IMR-90 (cell line): ENCODE measurements around the gene NSF. TPM values are rescaled to one million over a fixed set of nuclear protein-coding genes. Genes with fewer than 3 reads are reported as not detected.

Source experiments
- polyA plus RNA-seq, 3 experiments: library from polyadenylated mRNA; depleted of rRNA; stranded (reverse); fragments of >200 nt; gene quantifications; 2 replicates each; pipeline ENCODE4 v1.2.3, GENCODE V29; 2012; ENCODE audit warnings: low replicate concordance in 1 of 3
- total RNA-seq: library from RNA; depleted of rRNA; stranded (reverse); fragments of >200 nt; gene quantifications from 2 replicates; pipeline ENCODE4 v1.2.3, GENCODE V29; 2012; rRNA removed

Gene NSF
- total and polyA plus RNA-seq, 2 of the 4 experiments (the other 2 are of a cell fraction): 38.9 to 110 TPM

Other genes starting within 250 kb of the NSF start
- 4.8 and 5.0 TPM in 2 replicates for gene ARL17B, start 228.9 kb upstream of the NSF start, total RNA-seq
- gene ARL17B, start 228.9 kb upstream of the NSF start, polyA plus RNA-seq (2012; rRNA removed): 4.6 and 6.5 TPM in 2 replicates
- 3.1 and 3.2 TPM in 2 replicates for gene LRRC37A2, start 78.2 kb upstream of the NSF start, total RNA-seq
- gene LRRC37A2, start 78.2 kb upstream of the NSF start, polyA plus RNA-seq (2012; rRNA removed): 2.3 and 2.7 TPM in 2 replicates
- 1.4 and 2.2 TPM in 2 replicates for gene ARL17A, start 11.0 kb upstream of the NSF start, total RNA-seq
- 7.9 and 8.5 TPM in 2 replicates for gene ARL17A, start 11.0 kb upstream of the NSF start, polyA plus RNA-seq (2012; rRNA removed)
- 0.56 and 0.72 TPM in 2 replicates for gene WNT3, start 228.0 kb downstream of the NSF start, total RNA-seq
- 0.99 and 1.0 TPM in 2 replicates for gene WNT3, start 228.0 kb downstream of the NSF start, polyA plus RNA-seq (2012; rRNA removed)